K562 (cell line): ENCODE measurements around the gene HOXB5. TPM values are rescaled to one million over a fixed set of nuclear protein-coding genes. Genes with fewer than 3 reads are reported as not detected.
A peak's percentile ranks its signal among the peaks of the same experiment; 100 is the strongest.

ENCODE experiments used
- CHD1 ChIP-seq: fragments of 200-600 bp; sonication (generic); IDR thresholded peaks from one replicate; pipeline ENCODE4 v1.6.1; 2012; ENCODE audit warnings: mild to moderate bottlenecking, moderate library complexity, low read length, inconsistent platforms
- DMBX1 ChIP-seq: fragments of 250-450 bp; sonication (Bioruptor Pico); IDR thresholded peaks from 2 replicates; pipeline ENCODE4 v1.8.0; 2022; ENCODE audit warnings: inconsistent platforms, mild to moderate bottlenecking, moderate library complexity, borderline replicate concordance
- LEF1 ChIP-seq: fragments of 450-650 bp; IDR thresholded peaks from 2 replicates; pipeline ENCODE4 v1.6.1; 2016; ENCODE audit warnings: mild to moderate bottlenecking
- MEIS2 ChIP-seq: fragments of 450-650 bp; IDR thresholded peaks from 2 replicates; pipeline ENCODE4 v1.6.1; 2014; ENCODE audit warnings: mild to moderate bottlenecking; ENCODE audit not compliant: partially characterized antibody
- PHB ChIP-seq: fragments of 250-450 bp; sonication (Bioruptor Pico); IDR thresholded peaks from 2 replicates; pipeline ENCODE4 v1.5.0; 2021
- PML ChIP-seq: IDR thresholded peaks from 2 replicates; pipeline ENCODE4 v1.6.1; 2012; ENCODE audit warnings: low read length, inconsistent platforms
- POLR2B ChIP-seq: fragments of 450-650 bp; IDR thresholded peaks from 2 replicates; pipeline ENCODE4 v1.6.1; 2018; ENCODE audit warnings: low read depth; ENCODE audit not compliant: partially characterized antibody
- SLC30A9 ChIP-seq: fragments of 250-450 bp; sonication (Bioruptor Pico); IDR thresholded peaks from 2 replicates; pipeline ENCODE4 v1.8.0; 2022; ENCODE audit warnings: mild to moderate bottlenecking, moderate library complexity
- STAG1 ChIP-seq: sonication (generic); formaldehyde crosslinking; IDR thresholded peaks from 2 replicates; pipeline ENCODE4 v1.5.0; 2020; ENCODE audit warnings: missing genetic modification reagents, borderline replicate concordance
- TEAD1 ChIP-seq, 2 experiments: fragments of 450-650 bp in 1 of 2; sonication (generic) in 1 of 2; formaldehyde crosslinking; IDR thresholded peaks; 2 replicates each; pipeline versions ENCODE4 v1.4.0 to v1.8.0; 2020 to 2022; ENCODE audit warnings: mild to moderate bottlenecking in 2 of 2, missing genetic modification reagents in 1 of 2
- YY1 ChIP-seq, 3 experiments: IDR thresholded peaks; 2 replicates each; pipeline ENCODE4 v1.6.1; 2011; ENCODE audit warnings: low read length in 2 of 3, mild to moderate bottlenecking in 2 of 3, moderate library complexity in 2 of 3, borderline replicate concordance in 1 of 3, control low read depth in 1 of 3, low read depth in 1 of 3; ENCODE audit not compliant: insufficient read depth in 3 of 3, insufficient replicate concordance in 2 of 3, control insufficient read depth in 1 of 3, insufficient read length in 1 of 3; ENCODE audit errors: extremely low read depth in 1 of 3
- ZNF217 ChIP-seq: sonication (generic); formaldehyde crosslinking; IDR thresholded peaks from 2 replicates; pipeline ENCODE4 v1.8.0; 2022; ENCODE audit warnings: mild to moderate bottlenecking, missing genetic modification reagents
- polyA plus RNA-seq, 8 experiments: library from polyadenylated mRNA; depleted of rRNA in 4 of 8; stranded (reverse) in 5 of 8; unstranded in 3 of 8; fragments of >200 nt; fragmentation: Nextera tagmentation in 2 of 8; fragmentation: Illumina TruSeq in 1 of 8; extraction: Ambion mirVana in 2 of 8; extraction: Trizol in 1 of 8; gene quantifications; 2 replicates each; pipeline versions ENCODE4 v1.2.1 to v1.2.3, GENCODE V29; 2011 to 2014; ENCODE audit warnings: inconsistent platforms in 1 of 8, missing spikeins in 1 of 8
- total RNA-seq, 7 experiments: library from RNA; depleted of rRNA in 6 of 7; stranded (reverse); fragments of >200 nt in 6 of 7; fragmentation: Illumina TruSeq in 2 of 7; extraction: Trizol in 2 of 7; gene quantifications; 2 replicates each; pipeline versions ENCODE4 v1.2.1 to v1.2.3, GENCODE V29; 2011 to 2021; ENCODE audit warnings: low replicate concordance in 1 of 7
- TF ChIP-seq, protein P1 (sequence below): fragments of 250-450 bp; sonication (Bioruptor Pico); IDR thresholded peaks from 2 replicates; pipeline ENCODE4 v1.4.0; 2020; ENCODE audit warnings: mild to moderate bottlenecking, moderate library complexity
- TF ChIP-seq, protein P2 (sequence below): fragments of 150-350 bp; conservative IDR thresholded peaks from 2 replicates; pipeline ENCODE4 v1.6.1; 2014; ENCODE audit warnings: low read length
- TF ChIP-seq, protein P3 (sequence below): fragments of 150-350 bp; IDR thresholded peaks from 2 replicates; pipeline ENCODE4 v1.6.1; 2014; ENCODE audit warnings: low read depth, mild to moderate bottlenecking, low read length, borderline replicate concordance

HOXB5 gene
- total and polyA plus RNA-seq, 9 of the 15 experiments (the other 6 are each of a cell fraction or from before 2014, with no cell fraction given): 0.24 to 2.7 (median 0.65) TPM

DNA sequence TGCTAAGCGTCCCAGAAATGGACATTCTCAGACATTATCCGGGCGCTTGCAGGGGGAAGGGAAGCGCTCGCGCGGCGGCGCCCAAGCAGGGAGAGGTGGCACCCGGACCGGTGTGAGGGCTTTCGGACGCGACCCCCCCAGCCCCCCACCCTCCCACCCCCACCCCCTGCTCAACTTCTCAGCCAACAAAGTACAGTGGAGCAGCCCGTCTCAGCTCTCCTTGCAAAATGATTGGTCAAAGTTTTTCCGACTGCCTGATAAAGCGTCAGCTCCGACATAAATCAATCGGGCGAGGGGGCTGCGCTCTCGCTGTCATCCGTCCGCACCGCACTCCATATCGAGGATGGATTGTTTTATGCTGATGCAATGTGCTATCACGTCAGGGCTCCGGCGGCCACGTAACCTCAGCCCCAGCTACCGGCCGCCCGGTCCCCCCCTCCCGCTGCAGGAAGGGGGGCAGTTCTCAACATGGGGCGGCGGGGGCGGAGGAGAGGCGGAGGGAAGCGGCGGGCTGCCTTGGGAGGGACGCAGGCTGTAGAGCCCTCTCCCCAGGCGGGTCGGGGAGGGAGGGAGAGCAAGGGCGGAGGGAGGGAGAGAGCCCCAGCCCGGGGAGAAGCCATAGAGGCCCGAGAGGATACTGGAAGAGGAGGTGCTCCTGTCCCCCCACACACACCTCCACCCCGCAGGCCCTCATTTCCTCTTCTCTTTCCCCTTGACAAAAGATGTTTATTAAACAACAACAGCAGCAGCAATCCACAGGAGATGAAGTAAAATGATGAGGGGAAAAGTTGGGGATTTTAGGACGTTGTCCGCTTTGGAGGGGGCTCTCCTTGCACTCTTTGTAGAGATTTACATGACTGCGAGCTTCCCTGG lies 32.9 kb upstream of the HOXB5 start, which contains the start of gene HOXB9 (continued):
- TF ChIP-seq YY1 (IDR thresholded peaks at IDR 0.05; ENCODE audit: borderline replicate concordance in 1 of 3, control insufficient read depth in 1 of 3, extremely low read depth in 1 of 3, insufficient read depth in 3 of 3, insufficient read length in 1 of 3, insufficient replicate concordance in 2 of 3, low read depth in 1 of 3, low read length in 2 of 3): peak in 2 of 3 experiments; percentile 57 to 66
- TF ChIP-seq TEAD1 (CRISPR knock-in tag; IDR thresholded peaks at IDR 0.05): peak; percentile 48 to 63; a peak in 2 of 4 replicates
- TF ChIP-seq, protein P1, sequence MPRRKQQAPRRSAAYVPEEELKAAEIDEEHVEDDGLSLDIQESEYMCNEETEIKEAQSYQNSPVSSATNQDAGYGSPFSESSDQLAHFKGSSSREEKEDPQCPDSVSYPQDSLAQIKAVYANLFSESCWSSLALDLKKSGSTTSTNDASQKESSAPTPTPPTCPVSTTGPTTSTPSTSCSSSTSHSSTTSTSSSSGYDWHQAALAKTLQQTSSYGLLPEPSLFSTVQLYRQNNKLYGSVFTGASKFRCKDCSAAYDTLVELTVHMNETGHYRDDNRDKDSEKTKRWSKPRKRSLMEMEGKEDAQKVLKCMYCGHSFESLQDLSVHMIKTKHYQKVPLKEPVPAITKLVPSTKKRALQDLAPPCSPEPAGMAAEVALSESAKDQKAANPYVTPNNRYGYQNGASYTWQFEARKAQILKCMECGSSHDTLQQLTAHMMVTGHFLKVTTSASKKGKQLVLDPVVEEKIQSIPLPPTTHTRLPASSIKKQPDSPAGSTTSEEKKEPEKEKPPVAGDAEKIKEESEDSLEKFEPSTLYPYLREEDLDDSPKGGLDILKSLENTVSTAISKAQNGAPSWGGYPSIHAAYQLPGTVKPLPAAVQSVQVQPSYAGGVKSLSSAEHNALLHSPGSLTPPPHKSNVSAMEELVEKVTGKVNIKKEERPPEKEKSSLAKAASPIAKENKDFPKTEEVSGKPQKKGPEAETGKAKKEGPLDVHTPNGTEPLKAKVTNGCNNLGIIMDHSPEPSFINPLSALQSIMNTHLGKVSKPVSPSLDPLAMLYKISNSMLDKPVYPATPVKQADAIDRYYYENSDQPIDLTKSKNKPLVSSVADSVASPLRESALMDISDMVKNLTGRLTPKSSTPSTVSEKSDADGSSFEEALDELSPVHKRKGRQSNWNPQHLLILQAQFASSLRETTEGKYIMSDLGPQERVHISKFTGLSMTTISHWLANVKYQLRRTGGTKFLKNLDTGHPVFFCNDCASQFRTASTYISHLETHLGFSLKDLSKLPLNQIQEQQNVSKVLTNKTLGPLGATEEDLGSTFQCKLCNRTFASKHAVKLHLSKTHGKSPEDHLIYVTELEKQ (CRISPR knock-in tag): no peak
- no peak for TF ChIP-seq CHD1
- TF ChIP-seq, protein P2, sequence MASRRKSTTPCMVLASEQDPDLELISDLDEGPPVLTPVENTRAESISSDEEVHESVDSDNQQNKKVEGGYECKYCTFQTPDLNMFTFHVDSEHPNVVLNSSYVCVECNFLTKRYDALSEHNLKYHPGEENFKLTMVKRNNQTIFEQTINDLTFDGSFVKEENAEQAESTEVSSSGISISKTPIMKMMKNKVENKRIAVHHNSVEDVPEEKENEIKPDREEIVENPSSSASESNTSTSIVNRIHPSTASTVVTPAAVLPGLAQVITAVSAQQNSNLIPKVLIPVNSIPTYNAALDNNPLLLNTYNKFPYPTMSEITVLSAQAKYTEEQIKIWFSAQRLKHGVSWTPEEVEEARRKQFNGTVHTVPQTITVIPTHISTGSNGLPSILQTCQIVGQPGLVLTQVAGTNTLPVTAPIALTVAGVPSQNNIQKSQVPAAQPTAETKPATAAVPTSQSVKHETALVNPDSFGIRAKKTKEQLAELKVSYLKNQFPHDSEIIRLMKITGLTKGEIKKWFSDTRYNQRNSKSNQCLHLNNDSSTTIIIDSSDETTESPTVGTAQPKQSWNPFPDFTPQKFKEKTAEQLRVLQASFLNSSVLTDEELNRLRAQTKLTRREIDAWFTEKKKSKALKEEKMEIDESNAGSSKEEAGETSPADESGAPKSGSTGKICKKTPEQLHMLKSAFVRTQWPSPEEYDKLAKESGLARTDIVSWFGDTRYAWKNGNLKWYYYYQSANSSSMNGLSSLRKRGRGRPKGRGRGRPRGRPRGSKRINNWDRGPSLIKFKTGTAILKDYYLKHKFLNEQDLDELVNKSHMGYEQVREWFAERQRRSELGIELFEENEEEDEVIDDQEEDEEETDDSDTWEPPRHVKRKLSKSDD: no peak
- TF ChIP-seq PHB: no peak
- TF ChIP-seq, protein P3, sequence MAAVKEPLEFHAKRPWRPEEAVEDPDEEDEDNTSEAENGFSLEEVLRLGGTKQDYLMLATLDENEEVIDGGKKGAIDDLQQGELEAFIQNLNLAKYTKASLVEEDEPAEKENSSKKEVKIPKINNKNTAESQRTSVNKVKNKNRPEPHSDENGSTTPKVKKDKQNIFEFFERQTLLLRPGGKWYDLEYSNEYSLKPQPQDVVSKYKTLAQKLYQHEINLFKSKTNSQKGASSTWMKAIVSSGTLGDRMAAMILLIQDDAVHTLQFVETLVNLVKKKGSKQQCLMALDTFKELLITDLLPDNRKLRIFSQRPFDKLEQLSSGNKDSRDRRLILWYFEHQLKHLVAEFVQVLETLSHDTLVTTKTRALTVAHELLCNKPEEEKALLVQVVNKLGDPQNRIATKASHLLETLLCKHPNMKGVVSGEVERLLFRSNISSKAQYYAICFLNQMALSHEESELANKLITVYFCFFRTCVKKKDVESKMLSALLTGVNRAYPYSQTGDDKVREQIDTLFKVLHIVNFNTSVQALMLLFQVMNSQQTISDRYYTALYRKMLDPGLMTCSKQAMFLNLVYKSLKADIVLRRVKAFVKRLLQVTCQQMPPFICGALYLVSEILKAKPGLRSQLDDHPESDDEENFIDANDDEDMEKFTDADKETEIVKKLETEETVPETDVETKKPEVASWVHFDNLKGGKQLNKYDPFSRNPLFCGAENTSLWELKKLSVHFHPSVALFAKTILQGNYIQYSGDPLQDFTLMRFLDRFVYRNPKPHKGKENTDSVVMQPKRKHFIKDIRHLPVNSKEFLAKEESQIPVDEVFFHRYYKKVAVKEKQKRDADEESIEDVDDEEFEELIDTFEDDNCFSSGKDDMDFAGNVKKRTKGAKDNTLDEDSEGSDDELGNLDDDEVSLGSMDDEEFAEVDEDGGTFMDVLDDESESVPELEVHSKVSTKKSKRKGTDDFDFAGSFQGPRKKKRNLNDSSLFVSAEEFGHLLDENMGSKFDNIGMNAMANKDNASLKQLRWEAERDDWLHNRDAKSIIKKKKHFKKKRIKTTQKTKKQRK: no peak
- TF ChIP-seq MEIS2: peak; percentile 100
- TF ChIP-seq PML: peak; percentile 51
- TF ChIP-seq STAG1 (CRISPR knock-in tag): no peak
- no peak for TF ChIP-seq SLC30A9
- TF ChIP-seq POLR2B: peak; percentile 89
- no peak for TF ChIP-seq ZNF217
- peak; percentile 92 for TF ChIP-seq LEF1
- no peak for TF ChIP-seq DMBX1 (CRISPR knock-in tag)
